Activated CD4-positive, CD25-positive, alpha-beta regulatory T cell (primary cell): ENCODE results near the gene LRMDA.

Experiments
- DNase-seq, 4 experiments: peaks; one replicate each; lab custom pipeline; 2025; lab: John Stamatoyannopoulos, UW

LRMDA gene

DNA sequence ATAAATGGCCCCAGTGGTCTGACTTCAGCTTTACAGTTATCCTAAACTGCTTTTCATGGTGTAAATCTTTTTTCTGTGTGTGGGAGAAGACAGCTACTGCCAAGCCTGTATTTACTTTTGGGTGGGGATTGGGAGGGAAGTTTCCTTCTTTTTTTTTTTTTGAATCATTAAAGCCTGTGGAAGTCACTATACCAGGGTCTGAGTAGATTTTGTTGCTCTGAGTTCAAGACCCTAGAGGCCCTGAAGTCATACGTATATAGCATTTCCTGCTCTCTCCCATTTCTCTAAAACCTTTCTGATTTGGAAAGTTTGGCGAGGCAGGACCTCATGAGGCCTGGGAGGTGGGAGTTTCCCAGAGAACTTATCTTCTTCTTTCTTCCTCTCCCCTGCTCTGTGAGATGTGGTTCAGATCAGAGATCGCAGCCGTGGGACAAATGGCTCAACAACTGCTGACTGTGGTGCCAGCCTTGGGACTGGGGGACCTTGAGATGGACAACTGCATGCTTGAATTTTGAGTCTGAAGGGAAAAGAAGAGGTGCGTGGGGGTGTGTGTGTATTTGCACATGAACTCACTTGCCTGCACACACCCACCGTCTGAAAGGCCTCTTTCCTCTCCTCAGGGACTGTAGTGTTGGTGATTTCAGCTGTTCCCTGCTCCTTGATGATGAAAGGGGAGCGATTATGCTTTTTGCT lies 18.1 kb downstream of the LRMDA start:
- DNase-seq, result no peak

DNA sequence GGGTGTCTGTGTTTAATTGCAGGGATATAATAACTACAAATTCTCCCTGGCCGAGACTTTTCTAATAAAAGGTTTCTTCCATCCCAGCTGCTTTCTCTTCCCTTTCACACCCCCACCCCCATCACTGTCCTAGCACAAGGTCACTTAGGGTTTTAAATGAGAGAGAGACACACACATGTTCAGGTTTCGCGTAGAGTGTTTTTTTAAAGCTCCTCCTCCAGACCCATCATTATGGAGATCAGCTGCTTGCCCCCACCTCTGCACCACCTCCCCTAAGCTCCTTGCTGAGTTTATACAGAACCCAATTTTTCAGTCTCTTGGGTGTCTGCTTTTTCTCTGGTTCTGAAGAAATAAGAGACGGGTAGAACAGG lies 18.6 kb downstream of the LRMDA start:
- no peak for DNase-seq

DNA sequence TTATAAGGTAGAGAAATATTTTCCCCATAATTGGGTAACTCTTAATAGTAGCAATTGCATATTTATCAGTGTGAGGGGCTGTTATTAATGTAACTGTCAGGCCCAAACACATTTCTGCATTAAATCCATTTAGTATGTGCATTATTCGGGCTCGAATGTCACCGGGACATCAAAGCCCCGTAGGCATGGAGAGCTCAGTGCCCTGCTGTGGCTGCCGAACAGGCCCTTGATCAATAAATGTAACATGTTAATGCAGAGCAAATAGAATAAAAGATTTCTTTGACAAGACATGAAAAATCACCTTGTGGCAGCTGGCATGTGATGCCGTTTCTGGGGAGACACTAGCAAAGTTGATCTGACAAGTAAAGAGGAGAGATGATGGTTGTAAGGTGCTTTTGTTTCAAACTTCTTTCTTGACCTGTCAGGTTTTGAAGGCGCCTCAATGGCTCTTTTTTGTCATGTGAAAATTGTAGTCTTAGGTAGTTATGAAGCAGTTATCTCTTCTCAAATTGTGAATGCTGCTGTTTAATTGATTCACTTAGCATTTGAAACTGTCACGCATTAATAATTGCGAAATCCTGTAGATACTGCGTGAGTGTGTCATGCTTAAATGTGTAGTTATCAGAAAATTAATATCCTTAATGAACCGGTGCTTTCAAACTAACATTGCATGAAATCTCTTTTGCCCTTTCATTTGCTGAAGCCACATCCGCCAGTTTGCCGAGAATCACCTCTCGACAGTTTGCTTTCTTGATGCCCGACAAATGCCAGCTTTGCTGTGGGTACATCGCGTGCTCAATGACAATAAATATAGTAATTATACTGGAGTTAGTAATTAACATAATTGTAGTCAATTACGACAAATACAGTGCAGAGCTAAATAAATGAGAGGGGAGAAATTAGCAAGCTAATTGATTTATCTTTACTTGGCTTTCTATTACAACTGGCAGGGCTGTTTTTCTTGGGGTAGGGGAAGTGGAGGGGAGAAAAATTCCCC lies 19.5 kb downstream of the LRMDA start:
- no peak for DNase-seq

DNA sequence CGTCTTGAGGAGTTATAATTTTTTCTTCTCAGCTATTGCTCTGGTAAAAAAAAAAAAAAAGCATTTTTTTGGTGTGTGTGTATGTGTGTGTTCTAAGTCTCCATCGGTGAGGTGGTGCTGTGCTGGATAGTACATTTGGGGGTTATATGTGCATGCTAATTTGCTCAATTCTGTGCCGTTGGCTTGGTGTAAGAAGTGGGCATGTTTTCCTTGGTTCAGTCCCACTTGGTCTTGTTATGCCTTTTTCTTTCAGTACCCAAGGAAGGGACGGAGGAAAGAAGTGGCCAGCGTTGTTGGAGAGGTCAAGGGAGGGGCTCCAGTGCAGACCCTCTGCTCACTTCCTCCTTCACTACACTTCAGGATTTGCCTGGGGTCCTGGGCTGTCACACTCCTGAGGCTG lies 20.4 kb downstream of the LRMDA start:
- DNase-seq, result no peak

DNA sequence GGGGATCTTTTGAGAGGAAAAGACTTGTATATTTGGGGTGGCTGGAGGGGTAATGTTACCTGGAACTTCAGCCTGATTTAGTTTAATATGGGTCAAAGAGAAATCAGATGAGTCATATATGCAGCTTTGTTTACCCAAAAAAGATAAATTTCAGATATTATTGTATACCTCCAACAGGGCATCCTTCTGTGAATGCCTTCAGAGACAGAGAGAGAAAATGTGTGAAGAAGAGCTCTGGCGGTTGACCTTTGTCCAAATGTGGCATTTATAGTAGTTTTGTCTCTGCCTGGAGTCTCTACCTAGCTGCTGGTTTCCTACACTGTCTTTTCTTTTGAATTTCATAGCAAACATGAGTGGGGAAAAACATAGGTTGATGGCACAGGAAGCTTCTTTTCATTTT lies 21.6 kb downstream of the LRMDA start:
- DNase-seq, result no peak

DNA sequence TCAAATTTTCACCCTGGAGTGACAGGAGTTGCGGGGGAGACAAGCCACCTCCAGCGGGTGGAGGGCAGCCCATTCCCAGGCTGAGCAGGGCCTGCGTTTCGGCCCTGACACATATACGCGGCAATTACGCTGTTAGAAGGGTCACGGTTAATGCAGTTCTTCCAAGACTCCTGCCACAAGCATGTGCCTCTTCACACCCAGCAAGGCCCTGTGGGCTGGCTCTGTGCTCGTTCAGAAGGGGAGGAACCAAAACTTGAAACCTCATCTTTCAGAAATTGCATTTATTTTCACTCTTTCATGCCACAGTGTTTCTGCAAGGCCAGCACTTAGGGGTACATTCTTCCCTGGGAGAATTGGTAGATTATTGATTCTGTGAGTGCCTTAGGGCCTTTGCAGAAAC lies 24.7 kb downstream of the LRMDA start:
- DNase-seq, result no peak

DNA sequence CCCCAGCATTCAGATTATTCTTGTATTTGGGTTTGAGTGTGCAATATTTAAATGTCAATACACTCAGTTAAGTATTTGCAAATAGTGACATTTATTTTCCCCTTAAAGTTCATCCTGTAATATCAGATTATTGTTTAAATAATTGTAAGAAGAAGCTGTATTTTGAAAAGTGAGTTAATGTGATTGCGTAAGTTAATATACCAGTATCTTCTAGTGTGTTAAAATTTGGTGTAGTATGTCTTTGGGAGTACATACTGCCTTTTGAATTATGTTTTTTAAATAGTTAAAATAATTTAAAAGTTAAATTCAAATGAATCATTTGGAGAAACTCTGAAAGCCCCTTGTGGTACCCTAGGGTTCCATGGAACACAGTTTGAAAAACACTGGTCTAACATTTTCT lies 28.6 kb downstream of the LRMDA start:
- DNase-seq, result no peak

DNA sequence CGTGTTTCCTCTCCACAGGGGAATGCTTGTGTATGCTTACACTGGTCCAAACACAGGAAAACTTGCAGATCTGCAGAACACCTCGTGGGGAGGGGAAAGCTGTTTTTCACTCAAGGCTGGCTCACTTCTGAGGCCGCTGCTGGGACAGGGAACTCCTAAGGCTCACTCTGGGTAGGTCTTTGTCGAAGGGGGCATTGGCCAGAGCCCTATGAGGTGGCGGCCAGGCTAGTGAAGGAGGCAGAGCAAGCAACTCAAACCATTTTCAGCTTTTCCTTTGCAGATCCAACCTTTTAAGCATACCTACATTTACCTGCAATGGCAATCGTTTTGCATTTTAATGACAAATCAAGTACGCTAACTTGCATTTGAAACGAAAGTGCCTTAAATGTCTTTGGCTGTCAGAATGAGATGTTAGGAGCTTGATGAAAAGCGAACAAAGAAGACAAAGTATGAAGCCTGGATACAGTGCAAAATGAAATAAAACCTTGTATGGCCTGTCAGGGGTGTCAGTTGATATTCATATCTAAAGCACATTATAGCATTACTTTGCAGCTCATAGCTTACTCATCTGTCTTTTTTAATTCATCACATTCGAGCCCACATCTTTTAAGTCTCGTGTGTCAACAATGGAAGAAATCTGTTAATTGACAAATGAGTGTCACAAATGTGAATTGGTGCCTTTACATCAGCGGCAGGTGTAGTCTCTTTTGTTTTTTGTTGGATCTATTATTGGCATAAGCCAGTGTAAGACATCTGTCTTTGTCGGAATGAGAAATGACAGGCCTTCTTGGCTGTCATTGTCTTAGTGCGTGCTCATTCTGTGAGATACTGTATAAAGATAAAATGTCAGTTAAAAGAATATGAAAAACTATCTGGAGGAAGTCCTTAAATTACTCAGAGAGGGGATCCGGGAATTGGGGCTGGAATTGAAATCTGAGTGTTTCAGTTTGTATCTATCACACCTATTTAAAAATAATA lies 30.5 kb downstream of the LRMDA start:
- DNase-seq, result no peak

DNA sequence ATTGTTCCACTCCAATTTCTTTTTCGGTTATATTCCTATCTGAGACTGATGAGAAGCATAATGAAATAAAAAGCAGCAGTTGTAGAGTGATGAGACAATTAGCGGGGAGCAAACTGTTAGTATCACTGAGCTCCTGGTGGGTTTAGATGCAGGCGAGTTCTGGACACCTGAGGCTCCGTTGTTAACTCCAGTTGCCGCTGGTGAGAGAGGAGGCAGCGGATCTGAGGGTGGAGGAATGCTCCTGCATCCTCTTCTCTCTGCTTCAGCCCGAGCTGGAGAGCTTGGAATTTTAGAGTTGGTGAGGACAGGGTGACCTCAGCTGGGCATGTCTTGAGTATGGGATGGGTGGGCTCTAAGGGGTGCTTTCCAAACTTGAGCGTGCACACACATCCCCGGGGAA lies 31.4 kb downstream of the LRMDA start:
- DNase-seq, result no peak

DNA sequence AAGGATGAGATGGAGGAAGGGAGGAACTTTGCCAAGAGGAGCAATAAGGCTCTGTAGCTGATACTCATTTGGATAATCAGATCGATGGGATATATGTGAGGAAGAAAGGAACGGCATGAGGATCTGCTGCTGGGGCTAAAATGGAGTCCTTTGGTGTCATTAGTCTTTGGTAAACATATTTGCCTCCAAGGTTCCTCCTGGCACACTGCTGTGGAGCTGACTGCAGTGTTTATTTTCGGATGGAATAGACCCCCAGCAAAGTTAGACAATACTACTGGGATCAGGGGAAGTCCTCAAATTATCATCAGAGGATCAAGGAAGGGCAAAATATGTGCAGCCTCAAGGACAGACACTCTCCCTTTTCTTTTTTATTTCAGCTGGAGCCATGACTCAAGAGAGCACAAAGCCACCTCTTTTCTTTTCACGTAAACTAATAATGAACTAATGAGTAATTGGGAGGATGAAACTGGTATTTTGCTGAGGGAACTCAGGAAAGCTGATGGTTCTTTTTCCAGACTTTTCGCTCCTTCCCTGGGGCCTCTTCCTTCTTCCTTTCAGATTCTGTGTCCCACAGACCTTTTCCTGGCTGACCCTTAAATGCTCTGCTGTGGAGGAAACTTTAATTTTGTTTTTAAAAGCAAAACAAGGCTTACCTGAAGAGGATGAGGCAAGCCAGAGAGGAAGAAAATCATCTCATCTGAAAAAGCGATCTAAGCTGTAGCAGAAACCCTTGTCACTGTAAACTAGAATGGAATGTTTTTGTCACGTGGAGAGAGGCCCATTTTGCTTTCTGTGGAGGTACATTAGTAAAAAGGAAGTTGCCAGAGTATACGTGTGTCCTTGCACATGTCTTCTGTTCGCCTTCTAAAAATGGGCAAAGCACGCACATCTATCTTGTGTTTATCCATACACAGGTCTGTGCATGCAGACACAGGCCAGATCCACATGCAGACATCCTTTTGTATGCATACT lies 33.3 kb downstream of the LRMDA start:
- no peak for DNase-seq

DNA sequence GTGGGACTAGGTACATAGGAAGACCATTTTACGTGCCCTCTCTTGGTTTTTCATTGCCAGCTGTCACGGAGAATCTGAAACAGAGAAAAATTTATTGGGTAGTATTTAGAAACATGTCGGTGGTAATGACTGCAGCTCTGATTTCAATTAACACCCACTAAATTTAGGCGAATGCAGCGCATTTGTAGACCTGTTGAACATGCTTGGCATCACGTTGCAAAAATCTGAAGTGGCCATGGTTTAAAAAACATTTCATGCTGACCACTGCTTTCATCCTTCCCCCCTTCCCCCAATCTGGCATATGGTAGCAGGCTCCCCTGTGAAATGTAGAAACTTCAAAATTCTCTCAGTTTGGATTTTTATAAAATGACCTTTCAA lies 34.0 kb downstream of the LRMDA start:
- no peak for DNase-seq

DNA sequence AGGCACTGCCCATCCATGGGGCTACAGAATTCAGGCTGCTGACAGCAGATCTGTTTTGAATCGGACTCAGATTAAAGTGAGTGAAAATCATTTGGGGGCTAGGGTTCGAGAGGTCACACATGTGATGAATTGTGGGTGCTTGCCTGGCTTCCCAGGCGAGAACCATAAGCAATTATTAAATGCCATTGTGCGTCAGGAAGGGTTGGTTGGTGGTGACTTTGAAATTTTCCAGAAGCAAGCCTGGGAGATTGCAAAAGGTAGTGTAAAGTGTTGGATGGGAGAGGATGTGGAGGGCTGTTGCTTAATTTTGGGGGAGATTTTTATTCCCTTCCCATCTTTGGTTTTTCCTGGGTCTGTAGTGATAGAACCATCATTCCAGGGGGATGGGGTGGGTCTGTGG lies 34.6 kb downstream of the LRMDA start:
- DNase-seq, result no peak

DNA sequence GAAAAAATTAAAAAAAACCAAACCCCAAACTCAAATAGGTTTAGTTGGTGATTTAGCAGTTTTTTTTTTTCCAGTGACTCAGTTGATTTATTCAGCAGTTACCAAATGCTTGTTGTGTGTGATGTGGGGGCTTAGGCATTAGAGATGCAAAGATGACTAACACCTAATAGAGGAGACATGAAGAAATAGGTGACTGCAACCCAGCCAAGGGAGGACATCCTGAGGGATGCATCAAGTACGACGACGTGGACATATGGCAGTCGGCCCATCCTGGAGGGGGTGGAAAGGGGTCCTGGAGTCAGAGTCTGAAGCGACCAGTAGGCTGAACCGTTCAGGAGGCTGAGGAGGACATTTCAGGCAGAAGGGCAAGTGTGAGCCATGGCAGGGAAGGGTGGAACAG lies 35.5 kb downstream of the LRMDA start:
- DNase-seq, result no peak

DNA sequence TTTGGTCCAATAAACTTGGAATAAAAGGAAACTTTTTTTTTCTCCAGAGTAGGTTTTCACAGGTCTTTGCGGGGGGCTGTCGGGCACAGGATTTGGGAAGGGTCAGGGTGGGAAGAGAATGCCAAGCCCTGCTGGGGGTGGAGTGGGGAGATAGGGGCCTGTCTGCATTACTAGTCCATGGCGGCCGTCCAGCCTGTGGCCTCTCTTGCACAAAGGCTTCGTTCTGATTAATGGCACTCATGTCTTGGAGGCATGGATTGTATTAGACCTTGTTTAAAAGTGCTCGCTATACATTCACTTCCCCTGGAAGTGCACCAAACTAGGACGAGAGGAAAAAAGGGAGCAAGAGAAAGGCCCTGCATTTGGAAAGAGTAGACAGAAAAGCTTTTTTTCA lies 37.2 kb downstream of the LRMDA start:
- no peak for DNase-seq

DNA sequence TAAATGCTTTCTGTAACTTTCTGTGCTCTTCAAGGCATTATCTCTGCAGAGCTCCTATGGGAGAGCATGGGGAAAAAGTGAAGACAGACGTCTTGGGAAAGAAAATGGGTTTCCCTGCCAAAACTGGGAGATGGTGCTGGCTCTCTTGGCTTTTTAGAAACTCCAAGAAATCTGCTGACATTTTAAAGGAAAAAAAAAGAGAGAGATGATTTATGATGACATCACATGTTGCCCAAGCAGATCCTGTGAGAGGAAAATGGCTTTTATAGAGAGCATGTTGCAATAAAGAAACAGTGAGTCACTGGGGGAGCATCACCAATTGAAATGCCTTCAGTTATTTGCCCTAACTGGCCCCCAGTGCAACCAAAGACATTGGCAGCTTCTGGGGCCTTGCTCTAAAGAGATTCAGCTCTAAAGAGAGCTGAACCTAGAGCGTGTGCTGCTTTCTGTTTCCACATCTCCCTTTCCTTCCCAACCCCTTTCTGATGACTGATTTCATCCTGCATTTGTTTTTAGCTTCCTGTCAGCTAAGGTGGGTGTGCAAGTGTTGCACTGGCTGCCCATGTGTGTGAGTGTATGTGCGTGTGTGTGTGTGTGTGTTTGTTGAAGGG lies 37.7 kb downstream of the LRMDA start:
- DNase-seq, result no peak

DNA sequence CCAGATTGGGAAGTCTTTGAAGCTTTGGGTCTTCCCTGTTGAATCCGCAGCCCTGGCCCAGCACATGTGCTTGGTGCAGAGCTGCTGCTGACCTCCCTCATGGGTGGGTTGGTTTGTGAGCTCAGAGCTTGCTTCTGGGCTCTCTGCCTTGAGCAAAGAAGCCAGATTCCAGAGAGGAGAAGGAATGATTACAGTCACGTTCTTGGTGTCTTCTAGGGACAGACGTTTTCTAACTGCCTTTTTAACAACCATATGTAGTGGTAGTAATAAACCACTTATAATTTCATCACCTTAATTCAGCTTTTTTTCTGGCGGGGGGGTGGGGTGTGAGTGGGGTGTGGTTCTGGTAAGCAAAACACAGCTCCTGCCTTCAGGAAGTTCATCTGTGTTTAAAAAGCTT lies 39.5 kb downstream of the LRMDA start:
- no peak for DNase-seq

DNA sequence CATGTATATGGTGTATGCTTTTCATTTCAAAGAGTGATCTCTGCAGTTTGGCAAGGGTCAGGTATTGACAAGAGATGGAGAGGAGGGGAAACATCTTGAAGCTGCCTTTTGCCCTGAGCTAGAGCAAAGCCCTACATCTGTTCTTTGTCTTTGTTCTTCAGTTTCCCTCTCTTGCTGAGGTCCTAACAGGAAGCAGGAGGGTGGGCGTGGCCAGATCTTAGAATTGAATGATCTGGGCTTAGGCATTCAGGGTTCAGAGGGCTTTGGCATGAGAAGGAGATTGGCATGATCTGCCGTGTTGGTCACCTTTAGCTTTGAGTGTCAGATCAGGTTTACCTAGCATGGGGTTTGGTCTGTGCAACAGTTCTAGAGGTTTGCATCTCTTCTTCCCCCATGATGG lies 41.3 kb downstream of the LRMDA start:
- no peak for DNase-seq

DNA sequence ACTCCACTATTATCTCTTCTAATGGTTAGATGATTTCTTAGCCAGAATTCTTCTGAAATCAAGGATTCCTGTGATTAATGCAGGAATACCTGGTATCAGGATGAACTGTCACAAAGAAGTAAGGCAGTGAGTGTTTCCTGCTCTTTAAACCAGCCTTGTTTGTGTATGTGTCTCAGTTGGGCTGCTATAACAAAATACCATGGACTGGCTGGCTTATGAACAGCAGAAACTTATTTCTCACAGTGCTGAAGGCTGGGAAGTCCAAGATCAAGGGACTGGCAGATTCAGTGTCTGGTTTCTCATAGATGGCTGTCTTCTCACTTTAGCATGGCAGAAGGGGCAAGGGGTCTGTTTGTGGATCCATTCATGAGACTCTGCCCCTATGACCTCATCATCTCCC lies 42.7 kb downstream of the LRMDA start:
- DNase-seq, result no peak

DNA sequence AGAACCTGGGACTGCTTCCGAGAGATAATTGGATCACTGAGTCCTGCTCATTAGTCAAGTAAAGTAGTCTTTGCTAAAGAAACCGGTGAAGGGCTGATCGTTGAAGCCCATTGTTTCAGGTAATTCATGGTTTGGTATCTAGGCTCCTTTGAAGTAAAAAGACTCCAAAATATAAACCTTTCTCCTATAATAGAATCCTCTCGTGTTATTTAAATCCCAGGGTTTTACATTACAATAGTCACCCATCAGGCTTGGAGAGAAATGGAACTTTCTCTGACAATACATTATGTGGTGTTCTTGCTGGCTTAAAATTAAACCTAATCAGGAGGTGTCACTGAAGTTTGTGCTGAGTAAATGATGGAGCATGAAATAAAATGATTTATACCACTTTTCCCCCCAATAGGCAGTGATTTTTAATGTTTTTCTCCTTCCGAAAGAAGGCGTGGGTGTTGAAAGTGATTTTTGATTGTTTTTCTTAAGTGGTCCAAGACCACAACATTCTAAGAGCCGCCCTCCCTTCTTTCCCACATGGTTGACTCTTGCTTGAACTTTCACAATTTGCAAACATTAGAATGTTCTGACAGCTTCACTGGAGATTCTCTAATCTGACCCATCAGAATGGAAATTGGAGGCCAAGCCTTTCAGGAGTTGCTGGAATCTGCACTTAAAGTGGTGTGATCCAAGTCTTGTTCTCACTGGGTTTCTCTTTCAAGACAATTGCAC lies 44.2 kb downstream of the LRMDA start:
- no peak for DNase-seq

DNA sequence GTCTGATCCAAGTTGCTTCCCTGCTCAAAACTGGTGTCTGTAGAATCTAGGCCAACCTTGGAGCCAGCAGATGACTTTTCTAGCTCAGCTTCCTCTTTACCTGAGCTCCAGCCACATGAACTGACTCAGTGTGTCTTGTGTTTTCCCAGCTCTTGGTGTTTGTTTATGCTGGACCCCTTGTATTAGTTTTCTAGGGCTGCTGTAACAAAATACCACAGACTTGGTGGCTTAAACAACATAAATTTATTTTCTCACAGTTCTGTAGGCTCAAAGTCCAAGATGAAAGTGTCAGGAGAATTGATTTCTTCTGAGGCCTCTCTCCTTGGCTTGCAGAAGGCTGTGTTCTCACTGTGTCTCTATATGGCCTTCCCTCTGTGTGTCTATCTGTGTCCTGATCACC lies 45.1 kb downstream of the LRMDA start:
- DNase-seq, result no peak
